GM12801 (cell line): ENCODE results near the gene ARMH1.

Source experiments
- CTCF ChIP-seq: IDR thresholded peaks from one replicate; pipeline ENCODE4 v1.5.1; 2011; ENCODE audit warnings: control low read depth; ENCODE audit not compliant: insufficient read length; ENCODE audit errors: extremely low read depth

The ARMH1 gene

GRCh38 chr1:44632598-44632997 lies 41.9 kb upstream of the ARMH1 start:
- TF ChIP-seq CTCF: no peak

GRCh38 chr1:44634606-44635189 lies 39.8 kb upstream of the ARMH1 start:
- no peak for TF ChIP-seq CTCF

GRCh38 chr1:44635439-44635838 lies 39.1 kb upstream of the ARMH1 start:
- TF ChIP-seq CTCF: no peak

GRCh38 chr1:44636083-44636687 lies 38.3 kb upstream of the ARMH1 start:
- no peak for TF ChIP-seq CTCF

GRCh38 chr1:44636688-44637598 lies 37.6 kb upstream of the ARMH1 start:
- no peak for TF ChIP-seq CTCF

- TF ChIP-seq CTCF: no peak
Measured at GRCh38 chr1:44637702-44638411, 36.7 kb upstream of the ARMH1 start.
